Muscle of arm (tissue), 12 donors: ENCODE results near the gene ACTRT2. TPM values are rescaled to one million over a fixed set of nuclear protein-coding genes. Genes with fewer than 3 reads are reported as not detected.
A peak's percentile ranks its signal among the peaks of the same experiment; 100 is the strongest.

Experiments
- DNase-seq: peaks from one replicate; pipeline ENCODE4 v3.0.0-alpha.2; 2013
- polyA plus RNA-seq, 12 donors: library from polyadenylated mRNA; unstranded; fragments of 120-200 nt; gene quantifications; one replicate each; pipeline ENCODE4 v1.2.1, GENCODE V29; 2013; ENCODE audit not compliant: insufficient read length in 12 of 12

Gene ACTRT2
- polyA plus RNA-seq, 12 donors: not detected

GRCh38 chr1:3031401-3032221, 10.3 kb downstream of the ACTRT2 start:
- no peak for DNase-seq

GRCh38 chr1:3032371-3033039, 11.2 kb downstream of the ACTRT2 start:
- DNase-seq: no peak

DNA sequence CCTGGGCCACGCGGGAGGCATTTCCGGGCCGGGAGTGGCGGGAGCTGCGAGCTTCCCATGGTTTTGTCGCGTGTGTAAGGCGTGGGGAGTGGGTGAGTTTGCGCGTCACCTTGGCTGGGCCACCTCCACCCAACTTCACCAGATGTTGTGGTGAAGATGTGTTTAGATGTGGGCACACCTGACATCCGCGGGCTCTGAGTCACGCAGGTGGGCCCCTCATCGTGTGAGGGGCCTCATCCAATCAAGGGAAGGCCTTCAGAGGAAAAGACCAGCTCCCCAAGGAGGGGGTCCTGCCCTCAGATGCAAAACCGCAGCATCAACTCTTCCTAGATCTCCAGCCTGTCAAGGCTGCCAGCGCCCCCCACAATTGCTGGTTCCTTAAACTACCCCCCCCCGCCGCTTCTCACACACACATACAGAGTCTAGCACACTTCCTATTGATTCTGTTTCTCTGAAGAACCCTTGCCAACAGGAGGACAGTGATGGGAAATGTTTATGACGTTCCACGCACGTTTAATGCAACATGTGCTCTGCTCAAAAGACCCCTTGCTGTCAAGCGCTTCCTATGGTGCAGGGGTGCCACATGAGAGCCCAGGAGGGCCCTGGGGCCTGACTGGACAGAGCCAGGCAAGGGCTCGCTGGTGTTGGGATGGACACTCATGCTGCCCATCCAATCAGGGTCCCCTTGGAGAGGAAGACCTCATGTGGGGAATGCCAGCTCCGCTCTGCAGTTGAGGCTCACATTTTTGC, 11.9 kb downstream of the ACTRT2 start:
- no peak for DNase-seq

DNA sequence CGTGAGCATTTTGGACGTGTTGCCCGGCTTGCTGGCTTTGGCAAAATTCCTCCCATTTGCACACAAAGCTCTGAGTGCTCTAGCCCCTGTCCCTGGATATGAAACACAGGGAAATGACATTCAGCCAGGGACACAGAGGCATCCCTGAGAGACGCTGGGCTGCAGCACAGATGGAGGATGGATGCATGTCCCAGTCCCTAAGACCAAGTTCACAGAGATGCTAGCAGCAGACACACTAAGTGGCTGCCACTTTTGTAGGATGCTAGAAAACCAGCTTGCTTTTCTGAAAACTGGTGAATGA, 12.5 kb downstream of the ACTRT2 start:
- no peak for DNase-seq

DNA sequence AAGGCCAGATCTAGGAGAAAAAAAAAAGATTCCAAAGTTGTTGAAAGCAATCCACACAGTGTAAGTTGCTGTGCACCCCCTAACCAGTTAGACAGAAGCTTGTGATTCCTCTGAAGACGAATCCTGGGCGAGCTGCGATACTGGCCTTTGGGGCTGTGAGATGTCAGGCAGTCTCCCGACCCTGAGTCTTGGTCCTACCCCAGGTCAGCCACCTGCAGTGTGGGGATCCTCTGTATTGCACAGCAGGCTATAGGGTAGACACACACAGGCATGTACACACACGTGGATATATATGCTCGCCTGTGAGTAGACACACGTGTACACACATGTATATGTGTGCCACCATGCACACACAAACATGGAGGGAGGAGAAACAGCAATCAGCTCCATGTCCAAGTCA, 12.9 kb downstream of the ACTRT2 start:
- no peak for DNase-seq

DNA sequence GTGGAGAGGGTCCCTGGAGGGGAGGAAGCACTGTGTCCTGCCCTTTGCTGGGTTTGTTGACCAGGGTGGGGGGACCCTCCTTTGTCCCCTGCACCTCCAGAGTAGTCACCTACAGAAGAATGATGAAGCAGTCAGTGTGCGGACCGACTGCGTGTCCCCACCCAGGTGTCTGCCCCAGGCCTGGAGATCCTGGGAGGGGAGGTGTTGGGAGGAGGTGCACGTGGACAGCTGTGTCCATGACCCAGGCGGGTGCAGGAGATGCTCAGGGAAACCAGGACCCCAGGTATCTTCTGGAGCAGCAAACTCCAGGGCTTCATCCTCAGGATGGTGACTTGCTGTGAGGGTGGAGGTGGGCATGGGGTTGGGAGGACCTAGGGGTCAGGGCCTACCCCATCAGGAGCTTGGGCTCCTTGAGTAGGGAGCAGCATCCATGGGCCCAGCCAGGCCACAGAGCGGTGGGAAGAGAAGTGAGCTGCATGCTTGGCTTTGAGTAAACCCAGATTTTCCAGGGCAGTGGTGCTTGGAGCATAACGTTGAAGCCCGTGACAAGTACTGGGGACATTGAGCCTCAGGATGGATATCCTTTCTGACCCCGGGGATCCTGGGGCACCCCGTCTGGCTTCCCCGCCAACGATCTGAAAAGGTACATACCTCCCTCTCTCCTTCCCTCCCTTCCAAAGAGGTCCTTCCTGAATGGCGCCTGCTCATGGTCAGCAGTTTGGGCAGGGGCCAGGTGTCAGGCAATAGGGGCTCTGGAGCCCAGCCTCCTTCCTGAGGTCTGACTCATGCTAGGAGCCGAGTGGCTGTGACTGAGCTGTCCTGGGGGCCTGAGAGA, 13.7 kb downstream of the ACTRT2 start:
- DNase-seq: no peak

- DNase-seq: peak; percentile 46
Measured at GRCh38 chr1:3035563-3036446, 14.5 kb downstream of the ACTRT2 start.

- no peak for DNase-seq
Measured at GRCh38 chr1:3036447-3037280, 15.4 kb downstream of the ACTRT2 start.

- DNase-seq: no peak
Measured at GRCh38 chr1:3037281-3038040, 16.2 kb downstream of the ACTRT2 start.

DNA sequence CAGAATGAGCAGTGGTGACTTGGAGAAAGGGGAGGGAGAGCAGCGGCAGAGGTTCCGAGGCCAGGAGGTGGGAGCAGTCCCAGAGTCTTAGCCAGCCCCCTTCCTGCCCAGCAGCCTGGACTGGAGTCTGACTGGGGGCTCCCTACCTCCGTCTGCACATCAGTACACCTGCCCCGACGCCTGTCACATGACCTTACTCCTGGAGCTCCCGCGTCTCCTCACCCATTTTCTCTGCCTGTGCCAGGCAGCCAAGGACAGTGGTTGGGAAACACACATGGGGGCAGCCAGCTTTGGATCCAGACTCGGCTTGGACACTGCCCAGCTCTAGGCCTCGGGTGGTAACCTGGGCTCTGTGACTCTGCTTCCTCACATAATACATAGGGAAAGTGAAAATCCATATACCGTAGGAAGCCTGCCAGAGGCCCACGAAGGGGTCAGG, 16.9 kb downstream of the ACTRT2 start:
- no peak for DNase-seq

- DNase-seq: no peak
Measured at GRCh38 chr1:3038571-3039181, 17.4 kb downstream of the ACTRT2 start.

GRCh38 chr1:3040004-3040403, 18.7 kb downstream of the ACTRT2 start:
- DNase-seq: no peak

GRCh38 chr1:3042481-3042880, 21.2 kb downstream of the ACTRT2 start:
- no peak for DNase-seq

GRCh38 chr1:3049164-3049563, 27.9 kb downstream of the ACTRT2 start:
- no peak for DNase-seq

- no peak for DNase-seq
Measured at GRCh38 chr1:3049905-3050304, 28.6 kb downstream of the ACTRT2 start.

DNA sequence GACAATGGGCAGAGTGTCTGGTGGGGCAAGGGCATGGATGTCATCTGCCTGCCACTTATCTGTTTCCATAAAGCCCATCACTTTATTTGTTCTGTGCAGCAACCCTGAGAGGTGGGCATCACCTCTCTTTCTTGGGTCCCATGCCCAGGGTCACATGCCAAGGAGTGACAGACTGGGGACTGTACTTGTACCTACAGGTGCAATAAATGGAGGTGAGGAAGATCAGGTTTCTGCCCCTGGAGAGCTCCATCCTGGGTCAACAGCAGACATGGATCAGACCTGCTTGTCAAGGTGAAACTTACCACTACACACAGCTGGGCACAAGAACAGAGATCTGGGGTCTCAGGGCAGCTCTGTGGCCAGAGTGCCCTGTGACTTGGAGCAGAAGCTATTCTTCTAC, 29.3 kb downstream of the ACTRT2 start:
- no peak for DNase-seq

DNA sequence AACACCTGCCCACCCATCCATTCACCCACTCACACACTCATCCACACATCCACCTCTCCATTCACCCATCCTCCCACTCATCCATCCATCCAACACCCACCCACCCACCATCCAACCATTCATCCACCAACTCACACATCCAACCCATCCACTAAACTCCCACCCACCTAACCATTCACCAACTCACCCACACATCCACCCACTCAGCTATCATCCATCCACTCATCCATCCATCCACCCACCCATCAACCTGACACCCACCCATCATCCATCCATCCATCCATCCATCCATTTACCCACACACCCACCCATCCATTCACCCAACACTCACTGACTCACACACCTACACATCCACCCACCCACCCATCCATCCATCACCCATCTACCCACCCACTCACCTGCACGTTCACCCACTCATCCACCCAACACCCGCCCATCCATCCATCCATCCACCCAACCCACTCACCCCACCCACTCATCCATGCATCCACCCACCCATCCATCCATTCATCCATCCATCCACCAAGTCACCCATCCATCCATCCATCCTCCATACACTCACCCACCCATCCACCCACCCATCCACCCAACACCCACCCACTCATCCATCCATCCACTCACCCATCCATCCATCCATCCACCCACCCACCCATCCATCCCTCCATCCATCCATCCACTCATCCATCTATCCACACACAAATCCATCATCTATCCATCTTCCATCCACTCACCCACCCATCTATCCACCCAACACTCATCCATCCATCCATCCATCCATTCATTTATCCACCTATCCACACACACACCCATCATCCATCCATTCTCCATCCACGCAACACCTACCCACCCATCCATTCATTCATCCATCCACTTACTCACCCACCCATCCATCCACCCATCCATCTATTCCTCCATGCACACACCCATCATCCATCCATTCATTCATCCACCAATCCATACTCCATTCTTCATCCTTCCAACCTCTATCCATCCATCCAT, 30.3 kb downstream of the ACTRT2 start:
- DNase-seq: no peak
